Naive thymus-derived CD4-positive, alpha-beta T cell (primary cell): ENCODE results near the gene FAM204A. TPM values are rescaled to one million over a fixed set of nuclear protein-coding genes. Genes with fewer than 3 reads are reported as not detected.

Experiments used
- ATAC-seq: fragments of 150-1000 bp; cut with Tn5 transposase; 2 replicates; pipeline ENCODE4 v1.10.0; 2021; ENCODE audit warnings: mild to moderate bottlenecking, moderate library complexity
- CTCF ChIA-PET: fragments of 350-600 bp; sonication (Branson Sonifier 250); formaldehyde crosslinking; loops from one replicate; lab custom pipeline; 2021; ENCODE audit warnings: antibody characterized with exemption; lab: Charles Lee
- POLR2A ChIA-PET: fragments of 350-600 bp; sonication (Branson Sonifier 250); formaldehyde crosslinking; loops from one replicate; lab custom pipeline; 2021; ENCODE audit warnings: antibody characterized with exemption, inconsistent platforms; lab: Charles Lee
- DNase-seq, 9 donors: peaks; one replicate each; pipeline versions ENCODE4 v3.0.0 to v3.0.0-alpha.2; 2020 to 2022; ENCODE audit warnings: mixed read lengths in 1 of 9
- H3K27ac ChIP-seq: one replicate; pipeline ENCODE4 v1.7.0; 2013; ENCODE audit warnings: mild to moderate bottlenecking, low read depth, low read length, moderate library complexity
- H3K27me3 ChIP-seq, 2 donors: one replicate each; pipeline ENCODE4 v1.7.0; 2013; ENCODE audit warnings: low read length in 2 of 2, mild to moderate bottlenecking in 2 of 2, moderate library complexity in 2 of 2; ENCODE audit not compliant: control insufficient read depth in 2 of 2, insufficient read depth in 2 of 2
- H3K36me3 ChIP-seq, 3 experiments: 1 replicate in 2 of 3; 2 replicates in 1 of 3; pipeline ENCODE4 v1.7.0; 2013; ENCODE audit warnings: low read length in 3 of 3, mild to moderate bottlenecking in 3 of 3, moderate library complexity in 1 of 3; ENCODE audit not compliant: insufficient read depth in 3 of 3, control insufficient read depth in 2 of 3
- H3K4me1 ChIP-seq, 2 donors: one replicate each; pipeline ENCODE4 v1.7.0; 2013; ENCODE audit warnings: low read length in 2 of 2, mild to moderate bottlenecking in 2 of 2, moderate library complexity in 1 of 2; ENCODE audit not compliant: control insufficient read depth in 2 of 2, insufficient read depth in 2 of 2
- H3K4me3 ChIP-seq: 2 replicates; pipeline ENCODE4 v1.7.0; 2013; ENCODE audit warnings: mild to moderate bottlenecking, low read length
- H3K9me3 ChIP-seq, 3 experiments: 1 replicate in 2 of 3; 2 replicates in 1 of 3; pipeline ENCODE4 v1.7.0; 2013; ENCODE audit warnings: low read length in 3 of 3; ENCODE audit not compliant: control insufficient read depth in 2 of 3
- H3K27ac Mint-ChIP-seq, 9 donors: one replicate each; pipeline ENCODE4 v1.8.0; 2020 to 2022; ENCODE audit warnings: mixed read lengths in 9 of 9, mild to moderate bottlenecking in 8 of 9, moderate library complexity in 5 of 9, inconsistent platforms in 2 of 9
- H3K27me3 Mint-ChIP-seq, 5 donors: one replicate each; pipeline ENCODE4 v1.8.0; 2021 to 2022; ENCODE audit warnings: mixed read lengths in 5 of 5, mild to moderate bottlenecking in 1 of 5
- H3K36me3 Mint-ChIP-seq, 5 donors: one replicate each; pipeline ENCODE4 v1.8.0; 2020 to 2022; ENCODE audit warnings: mixed read lengths in 5 of 5, mild to moderate bottlenecking in 3 of 5, inconsistent platforms in 1 of 5
- H3K4me1 Mint-ChIP-seq, 7 donors: one replicate each; pipeline ENCODE4 v1.8.0; 2020 to 2022; ENCODE audit warnings: mixed read lengths in 7 of 7, mild to moderate bottlenecking in 3 of 7, inconsistent platforms in 1 of 7
- H3K4me3 Mint-ChIP-seq, 10 donors: one replicate each; pipeline ENCODE4 v1.8.0; 2020 to 2022; ENCODE audit warnings: mild to moderate bottlenecking in 10 of 10, mixed read lengths in 10 of 10, moderate library complexity in 6 of 10, inconsistent platforms in 2 of 10
- H3K9me3 Mint-ChIP-seq, 11 donors: one replicate each; pipeline ENCODE4 v1.8.0; 2020 to 2022; ENCODE audit warnings: mixed read lengths in 11 of 11, mild to moderate bottlenecking in 4 of 11, inconsistent platforms in 1 of 11, moderate library complexity in 1 of 11
- intact Hi-C, 2 donors: fragments of 100-400 bp; cut with micrococcal nuclease; formaldehyde crosslinking; loops; one replicate each; pipeline ENCODE4 v1.15.1; 2023
- polyA plus RNA-seq, 2 donors: library from polyadenylated mRNA; unstranded; fragments of 300-500 nt; fragmentation: Illumina TruSeq; gene quantifications; one replicate each; pipeline ENCODE4 v1.2.3, GENCODE V29; 2021
- total RNA-seq, 6 experiments: library from RNA in 5 of 6; stranded (reverse) in 5 of 6; gene quantifications; 1 replicate in 5 of 6; 2 replicates in 1 of 6; pipeline ENCODE4 v1.2.3 and lab custom pipeline; 2021 to 2026

The FAM204A gene
- total and polyA plus RNA-seq, 7 experiments from 2014 or later: 56.6 to 122 (median 64.8) TPM

- peaks cover 0 to 4% (median 0%) of the 10 kb centered on the region in 11 donors for H3K9me3 Mint-ChIP-seq
- H3K36me3 Mint-ChIP-seq: peaks cover 9 to 34% (median 22%) of the 10 kb centered on the region in 5 donors
- no peak for ATAC-seq
Measured at GRCh38 chr10:118337356-118337755, 4.8 kb downstream of the FAM204A start.

GRCh38 chr10:118333871-118334270, 8.3 kb downstream of the FAM204A start:
- intact Hi-C loops: no loop called here
- Mint-ChIP-seq H3K4me3 (no peak overlapping the region), H3K27ac (no peak overlapping the region), H3K36me3 (peaks cover 13 to 39% (median 33%) of the 10 kb centered on the region in 5 donors), H3K27me3 (no peaks in the 10 kb centered on the region), H3K9me3 (no peaks in the 10 kb centered on the region), H3K4me1 (peaks cover 7 to 32% (median 24%) of the 10 kb centered on the region in 7 donors)
- no peak for DNase-seq
- POLR2A ChIA-PET: no interaction called here
- CTCF ChIA-PET: no interaction called here
- H3K4me3 ChIP-seq: no peak overlapping the region
- no peaks in the 10 kb centered on the region for H3K27me3 ChIP-seq
- no peak overlapping the region for H3K27ac ChIP-seq
- no peaks in the 10 kb centered on the region for H3K4me1 ChIP-seq
- peaks cover 0 to 64% (median 16%) of the 10 kb centered on the region in 3 experiments for H3K36me3 ChIP-seq
- H3K9me3 ChIP-seq: no peaks in the 10 kb centered on the region
- no peak for ATAC-seq

More at GRCh38 chr10:118337356-118337755, 4.8 kb downstream of the FAM204A start:
- intact Hi-C loops: no loop called here
- H3K27me3 Mint-ChIP-seq: no peaks in the 10 kb centered on the region
- CTCF ChIA-PET: interaction anchor here (0.6 kb wide), 1 partner anchor 95 kb away, joined by 3 read pairs; no protein-coding TSS in a partner anchor
- Histone ChIP-seq H3K36me3 (peaks cover 0 to 46% (median 10%) of the 10 kb centered on the region in 3 experiments), H3K27me3 (no peaks in the 10 kb centered on the region), H3K4me3 (no peak overlapping the region), H3K4me1 (peaks cover 12 to 18% of the 10 kb centered on the region in 2 donors), H3K9me3 (no peaks in the 10 kb centered on the region), H3K27ac (no peak overlapping the region)
- no peak overlapping the region for H3K4me3 Mint-ChIP-seq
- POLR2A ChIA-PET: no interaction called here
- H3K27ac Mint-ChIP-seq: no peak overlapping the region
- no peak for DNase-seq
- peaks cover 23 to 63% (median 49%) of the 10 kb centered on the region in 7 donors for H3K4me1 Mint-ChIP-seq

- no peak for ATAC-seq
- Histone ChIP-seq H3K9me3 (no peaks in the 10 kb centered on the region), H3K27me3 (no peaks in the 10 kb centered on the region), H3K4me3 (no peak overlapping the region), H3K27ac (no peak overlapping the region), H3K36me3 (peaks cover 0 to 71% (median 16%) of the 10 kb centered on the region in 3 experiments), H3K4me1 (no peaks in the 10 kb centered on the region)
- Mint-ChIP-seq H3K27ac (peak overlapping the region in 1 of 9 donors; percentile 32), H3K36me3 (peaks cover 16 to 40% (median 34%) of the 10 kb centered on the region in 5 donors), H3K27me3 (no peaks in the 10 kb centered on the region), H3K4me3 (no peak overlapping the region), H3K4me1 (peaks cover 7 to 25% (median 18%) of the 10 kb centered on the region in 7 donors), H3K9me3 (no peaks in the 10 kb centered on the region)
- intact Hi-C loops: no loop called here
- ChIA-PET POLR2A (no interaction called here), CTCF (no interaction called here)
- DNase-seq: no peak
Measured at GRCh38 chr10:118332948-118333710, 9.0 kb downstream of the FAM204A start.

- DNase-seq (no peak), ATAC-seq (peak; percentile 67)
- Mint-ChIP-seq H3K27me3 (no peaks in the 10 kb centered on the region), H3K27ac (no peak overlapping the region), H3K4me1 (peaks cover under 1 to 16% (median 10%) of the 10 kb centered on the region in 7 donors), H3K9me3 (no peaks in the 10 kb centered on the region), H3K4me3 (no peak overlapping the region), H3K36me3 (peaks cover 20 to 44% (median 37%) of the 10 kb centered on the region in 5 donors)
- no peaks in the 10 kb centered on the region for H3K4me1 ChIP-seq
- intact Hi-C loops: no loop called here
- ChIA-PET POLR2A (no interaction called here), CTCF (interaction anchor here (0.8 kb wide), 1 partner anchor 27 kb away, joined by 3 read pairs; no protein-coding TSS in a partner anchor)
- H3K27me3 ChIP-seq: no peaks in the 10 kb centered on the region
- H3K4me3 ChIP-seq: no peak overlapping the region
- H3K27ac ChIP-seq: no peak overlapping the region
- no peaks in the 10 kb centered on the region for H3K9me3 ChIP-seq
- peaks cover 3 to 80% (median 16%) of the 10 kb centered on the region in 3 experiments for H3K36me3 ChIP-seq
Measured at GRCh38 chr10:118332236-118332635, 9.9 kb downstream of the FAM204A start.

- H3K27ac ChIP-seq: no peak overlapping the region
- peaks cover 5 to 86% (median 9%) of the 10 kb centered on the region in 3 experiments for H3K36me3 ChIP-seq
- H3K4me3 ChIP-seq: no peak overlapping the region
- ATAC-seq (no peak), DNase-seq (no peak)
- H3K27me3 ChIP-seq: no peaks in the 10 kb centered on the region
- POLR2A ChIA-PET: no interaction called here
- no peak overlapping the region for H3K4me3 Mint-ChIP-seq
- no peaks in the 10 kb centered on the region for H3K9me3 ChIP-seq
- H3K4me1 ChIP-seq: no peaks in the 10 kb centered on the region
- peaks cover 20 to 37% (median 30%) of the 10 kb centered on the region in 5 donors for H3K36me3 Mint-ChIP-seq
- intact Hi-C loops: no loop called here
- CTCF ChIA-PET: interaction anchor here (1.4 kb wide), 1 partner anchor 17 kb away, joined by 3 read pairs; no protein-coding TSS in a partner anchor
- H3K4me1 Mint-ChIP-seq: peaks cover 0 to 14% (median 10%) of the 10 kb centered on the region in 7 donors
- peak overlapping the region in 1 of 9 donors; percentile 43 for H3K27ac Mint-ChIP-seq
- no peaks in the 10 kb centered on the region for H3K27me3 Mint-ChIP-seq
- no peaks in the 10 kb centered on the region for H3K9me3 Mint-ChIP-seq
Measured at GRCh38 chr10:118330295-118331076, 11.6 kb downstream of the FAM204A start.

GRCh38 chr10:118324140-118324539, 18.0 kb downstream of the FAM204A start:
- intact Hi-C loops: no loop called here
- peaks cover 0 to 18% (median 3%) of the 10 kb centered on the region in 7 donors for H3K4me1 Mint-ChIP-seq
- no peaks in the 10 kb centered on the region for H3K9me3 Mint-ChIP-seq
- Histone ChIP-seq H3K27me3 (no peaks in the 10 kb centered on the region), H3K9me3 (no peaks in the 10 kb centered on the region), H3K4me1 (no peaks in the 10 kb centered on the region), H3K27ac (no peak overlapping the region), H3K4me3 (no peak overlapping the region), H3K36me3 (peaks cover 3 to 68% (median 9%) of the 10 kb centered on the region in 3 experiments)
- peaks cover 16 to 45% (median 30%) of the 10 kb centered on the region in 5 donors for H3K36me3 Mint-ChIP-seq
- ATAC-seq: no peak
- POLR2A ChIA-PET: no interaction called here
- DNase-seq: no peak
- no peak overlapping the region for H3K4me3 Mint-ChIP-seq
- peak overlapping the region in 1 of 9 donors; percentile 38 for H3K27ac Mint-ChIP-seq
- CTCF ChIA-PET: no interaction called here
- no peaks in the 10 kb centered on the region for H3K27me3 Mint-ChIP-seq
